PFSK-1 (cell line): ENCODE measurements around the gene DENND6B.

Source experiments
- FOXP2 ChIP-seq: optimal IDR thresholded peaks from 2 replicates; pipeline ENCODE3; 2011; ENCODE audit warnings: borderline replicate concordance, control low read depth, inconsistent platforms; ENCODE audit not compliant: insufficient read depth; ENCODE audit errors: extremely low read length, extremely low read depth
- POLR2AphosphoS5 ChIP-seq: IDR thresholded peaks from 2 replicates; pipeline ENCODE4 v1.6.1; 2012; ENCODE audit warnings: low read depth, mild to moderate bottlenecking, control low read depth, low read length, moderate library complexity
- REST ChIP-seq, 2 experiments: IDR thresholded peaks; 2 replicates each; pipeline versions ENCODE4 v1.6.1 to v1.8.0; 2011 to 2012; ENCODE audit warnings: low read depth in 2 of 2, low read length in 2 of 2, control low read depth in 1 of 2, inconsistent platforms in 1 of 2, mild to moderate bottlenecking in 1 of 2, moderate library complexity in 1 of 2; ENCODE audit not compliant: insufficient read depth in 1 of 2
- SIN3A ChIP-seq: IDR thresholded peaks from 2 replicates; pipeline ENCODE4 v1.6.1; 2012; ENCODE audit warnings: mild to moderate bottlenecking, low read length, moderate library complexity, borderline replicate concordance; ENCODE audit not compliant: insufficient read depth
- TAF1 ChIP-seq: IDR thresholded peaks from 2 replicates; pipeline ENCODE4 v1.6.1; 2012; ENCODE audit warnings: low read length, control low read depth, borderline replicate concordance; ENCODE audit not compliant: insufficient read depth

DNA sequence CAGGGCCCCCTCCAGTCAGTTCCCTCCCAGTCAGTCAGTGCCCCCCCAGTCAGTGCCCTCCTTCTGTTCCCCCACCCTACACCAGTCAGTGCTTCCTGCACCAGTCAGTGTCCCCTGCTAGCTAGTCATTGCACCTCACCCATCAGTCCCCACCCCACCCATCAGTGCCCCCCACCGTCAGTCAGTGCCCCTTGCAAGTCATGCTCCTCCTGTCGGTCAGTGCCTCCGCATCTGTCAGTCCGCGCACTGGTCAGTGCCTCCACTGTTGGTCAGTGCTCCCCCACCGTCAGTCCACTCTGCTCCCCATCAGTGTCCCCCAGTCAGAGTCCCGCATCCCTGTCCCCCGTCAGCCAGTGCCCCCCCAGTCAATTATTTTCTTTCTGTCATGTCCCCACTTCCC is 19.7 kb upstream of the DENND6B start:
- TF ChIP-seq POLR2AphosphoS5 (no peak), TAF1 (no peak), REST (IDR thresholded peaks at IDR 0.05; ENCODE audit: insufficient read depth in 1 of 2, low read depth in 2 of 2, low read length in 2 of 2) (no peak), FOXP2 (no peak), SIN3A (no peak)
